Neural cell (in vitro differentiated cells): Measurements from ENCODE around the gene TBC1D16.

Experiments used
- EP300 ChIP-seq: fragments of 450-650 bp; conservative IDR thresholded peaks from 2 replicates; pipeline ENCODE4 v1.6.1; 2014; ENCODE audit warnings: antibody characterized with exemption, mild to moderate bottlenecking, moderate library complexity; ENCODE audit not compliant: poor library complexity, severe bottlenecking
- EZH2 ChIP-seq: fragments of 200-600, 300-800 bp; shearing (Covaris generic), sonication (generic); IDR thresholded peaks from 2 replicates; pipeline ENCODE4 v1.6.1; 2014; ENCODE audit warnings: antibody characterized with exemption, low read length, borderline replicate concordance, mild to moderate bottlenecking; ENCODE audit not compliant: insufficient read depth, poor library complexity, severe bottlenecking
- MXI1 ChIP-seq: fragments of 450-650 bp; conservative IDR thresholded peaks from 2 replicates; pipeline ENCODE4 v1.6.1; 2014; ENCODE audit warnings: antibody characterized with exemption, mild to moderate bottlenecking; ENCODE audit not compliant: poor library complexity, severe bottlenecking
- TAF1 ChIP-seq: IDR thresholded peaks from 2 replicates; pipeline ENCODE4 v1.6.1; 2012; ENCODE audit warnings: low read depth
- TF ChIP-seq, protein P1 (sequence below): fragments of 450-650 bp; IDR thresholded peaks from 2 replicates; pipeline ENCODE4 v1.5.1; 2014; ENCODE audit warnings: antibody characterized with exemption, mild to moderate bottlenecking, moderate library complexity; ENCODE audit not compliant: poor library complexity, severe bottlenecking
- TF ChIP-seq, protein P2 (sequence below): IDR thresholded peaks from 2 replicates; pipeline ENCODE4 v1.6.1; 2012; ENCODE audit warnings: borderline replicate concordance

DNA sequence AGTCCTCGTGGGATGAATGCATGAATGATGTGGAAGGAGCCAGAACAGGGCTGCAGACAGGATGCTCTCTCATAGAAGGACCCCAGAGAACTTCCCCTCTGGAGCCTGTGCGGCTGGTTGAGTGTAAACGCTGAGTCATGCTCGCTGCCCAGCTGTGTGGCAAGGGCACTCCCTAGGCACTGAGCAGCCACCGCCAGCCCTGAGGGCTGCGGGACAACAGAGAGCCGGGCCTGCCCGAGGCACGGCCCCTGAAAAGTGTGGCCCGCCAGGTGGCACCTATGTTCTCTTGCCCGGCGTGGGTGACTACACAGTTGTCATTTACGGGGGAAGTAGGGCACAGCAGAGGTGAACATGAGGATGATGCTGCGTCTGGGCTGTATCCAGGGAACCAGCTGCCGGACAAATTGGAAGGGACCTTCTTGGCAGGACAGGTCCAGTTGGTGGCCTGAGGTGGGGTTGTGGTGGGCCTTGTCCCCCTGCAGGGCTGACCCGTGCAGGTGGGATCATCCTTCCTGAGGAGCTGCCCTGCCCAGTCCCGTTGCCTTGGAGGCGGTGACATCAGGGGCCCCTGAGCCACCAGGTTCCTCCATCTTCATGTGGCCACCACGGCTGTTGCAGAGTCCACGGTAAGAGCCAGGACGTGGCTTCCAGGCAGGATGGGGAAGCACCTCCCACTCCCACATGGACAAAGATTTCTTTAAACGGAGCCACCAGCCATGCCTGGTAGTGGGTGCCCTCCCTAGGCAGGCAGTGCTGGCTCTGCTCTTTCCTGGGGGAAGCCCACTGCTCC lies 101.6 kb downstream of the TBC1D16 start:
- TF ChIP-seq TAF1 (no peak), MXI1 (no peak), EZH2 (no peak), EP300 (no peak)
- TF ChIP-seq, protein P1, sequence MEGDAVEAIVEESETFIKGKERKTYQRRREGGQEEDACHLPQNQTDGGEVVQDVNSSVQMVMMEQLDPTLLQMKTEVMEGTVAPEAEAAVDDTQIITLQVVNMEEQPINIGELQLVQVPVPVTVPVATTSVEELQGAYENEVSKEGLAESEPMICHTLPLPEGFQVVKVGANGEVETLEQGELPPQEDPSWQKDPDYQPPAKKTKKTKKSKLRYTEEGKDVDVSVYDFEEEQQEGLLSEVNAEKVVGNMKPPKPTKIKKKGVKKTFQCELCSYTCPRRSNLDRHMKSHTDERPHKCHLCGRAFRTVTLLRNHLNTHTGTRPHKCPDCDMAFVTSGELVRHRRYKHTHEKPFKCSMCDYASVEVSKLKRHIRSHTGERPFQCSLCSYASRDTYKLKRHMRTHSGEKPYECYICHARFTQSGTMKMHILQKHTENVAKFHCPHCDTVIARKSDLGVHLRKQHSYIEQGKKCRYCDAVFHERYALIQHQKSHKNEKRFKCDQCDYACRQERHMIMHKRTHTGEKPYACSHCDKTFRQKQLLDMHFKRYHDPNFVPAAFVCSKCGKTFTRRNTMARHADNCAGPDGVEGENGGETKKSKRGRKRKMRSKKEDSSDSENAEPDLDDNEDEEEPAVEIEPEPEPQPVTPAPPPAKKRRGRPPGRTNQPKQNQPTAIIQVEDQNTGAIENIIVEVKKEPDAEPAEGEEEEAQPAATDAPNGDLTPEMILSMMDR, result no peak
- TF ChIP-seq, protein P2, sequence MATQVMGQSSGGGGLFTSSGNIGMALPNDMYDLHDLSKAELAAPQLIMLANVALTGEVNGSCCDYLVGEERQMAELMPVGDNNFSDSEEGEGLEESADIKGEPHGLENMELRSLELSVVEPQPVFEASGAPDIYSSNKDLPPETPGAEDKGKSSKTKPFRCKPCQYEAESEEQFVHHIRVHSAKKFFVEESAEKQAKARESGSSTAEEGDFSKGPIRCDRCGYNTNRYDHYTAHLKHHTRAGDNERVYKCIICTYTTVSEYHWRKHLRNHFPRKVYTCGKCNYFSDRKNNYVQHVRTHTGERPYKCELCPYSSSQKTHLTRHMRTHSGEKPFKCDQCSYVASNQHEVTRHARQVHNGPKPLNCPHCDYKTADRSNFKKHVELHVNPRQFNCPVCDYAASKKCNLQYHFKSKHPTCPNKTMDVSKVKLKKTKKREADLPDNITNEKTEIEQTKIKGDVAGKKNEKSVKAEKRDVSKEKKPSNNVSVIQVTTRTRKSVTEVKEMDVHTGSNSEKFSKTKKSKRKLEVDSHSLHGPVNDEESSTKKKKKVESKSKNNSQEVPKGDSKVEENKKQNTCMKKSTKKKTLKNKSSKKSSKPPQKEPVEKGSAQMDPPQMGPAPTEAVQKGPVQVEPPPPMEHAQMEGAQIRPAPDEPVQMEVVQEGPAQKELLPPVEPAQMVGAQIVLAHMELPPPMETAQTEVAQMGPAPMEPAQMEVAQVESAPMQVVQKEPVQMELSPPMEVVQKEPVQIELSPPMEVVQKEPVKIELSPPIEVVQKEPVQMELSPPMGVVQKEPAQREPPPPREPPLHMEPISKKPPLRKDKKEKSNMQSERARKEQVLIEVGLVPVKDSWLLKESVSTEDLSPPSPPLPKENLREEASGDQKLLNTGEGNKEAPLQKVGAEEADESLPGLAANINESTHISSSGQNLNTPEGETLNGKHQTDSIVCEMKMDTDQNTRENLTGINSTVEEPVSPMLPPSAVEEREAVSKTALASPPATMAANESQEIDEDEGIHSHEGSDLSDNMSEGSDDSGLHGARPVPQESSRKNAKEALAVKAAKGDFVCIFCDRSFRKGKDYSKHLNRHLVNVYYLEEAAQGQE, result no peak
